ENCODE results near the gene KLHDC10. TPM values are rescaled to one million over a fixed set of nuclear protein-coding genes. Genes with fewer than 3 reads are reported as not detected.
A peak's percentile ranks its signal among the peaks of the same experiment; 100 is the strongest.

Gene KLHDC10
- total and polyA plus RNA-seq, 2 of the 13 experiments (the other 11 are each of a cell fraction or from before 2014, with no cell fraction given) = 11.9 to 21.6 TPM

- TF ChIP-seq ZNF142 (CRISPR knock-in tag; IDR thresholded peaks at IDR 0.05) (0 out of 2 replicates have a peak, but pooled peaks have one; percentile 54), ZNF33A (CRISPR knock-in tag; IDR thresholded peaks at IDR 0.05; ENCODE audit: borderline replicate concordance) (peak; percentile 69; the same call in 1 of the 2 replicates), TOE1 (CRISPR knock-in tag; IDR thresholded peaks at IDR 0.05) (no peak), ZKSCAN8 (CRISPR knock-in tag; IDR thresholded peaks at IDR 0.05; ENCODE audit: borderline replicate concordance) (peak; percentile 69; the same call in 1 of the 2 replicates), NR2C2 (CRISPR knock-in tag; IDR thresholded peaks at IDR 0.05; ENCODE audit: borderline replicate concordance) (peak; percentile 63), MAFF (IDR thresholded peaks at IDR 0.05; ENCODE audit: low read depth, low read length) (no peak), KDM4B (CRISPR knock-in tag; IDR thresholded peaks at IDR 0.05) (peak; percentile 78), ZNF543 (CRISPR knock-in tag; IDR thresholded peaks at IDR 0.05) (0 out of 2 replicates have a peak, but pooled peaks have one; percentile 48), GMEB1 (CRISPR knock-in tag; IDR thresholded peaks at IDR 0.05; ENCODE audit: borderline replicate concordance) (peak; percentile 81), CEBPZ (IDR thresholded peaks at IDR 0.05; ENCODE audit: low read length) (no peak), RCOR2 (CRISPR knock-in tag; IDR thresholded peaks at IDR 0.05) (no peak), MEF2D (CRISPR knock-in tag; IDR thresholded peaks at IDR 0.05) (peak; percentile 77), ZBTB2 (CRISPR knock-in tag; IDR thresholded peaks at IDR 0.05; ENCODE audit: low read depth) (peak; percentile 47; the same call in 1 of the 2 replicates), NCOA5 (CRISPR knock-in tag; IDR thresholded peaks at IDR 0.05) (no peak), MIER3 (CRISPR knock-in tag; IDR thresholded peaks at IDR 0.05; ENCODE audit: borderline replicate concordance) (peak; percentile 30; the same call in 1 of the 2 replicates), RELA (CRISPR knock-in tag; IDR thresholded peaks at IDR 0.05) (no peak)
These were observed at the start of gene KLHDC10 (continued) for GRCh38 chr7:130069978-130070860.
